GM23338 (cell line): ENCODE data around the gene MAP1S. TPM values are rescaled to one million over a fixed set of nuclear protein-coding genes. Genes with fewer than 3 reads are reported as not detected.

Source experiments
- ATAC-seq: fragments of 200-7000 bp; cut with Tn5 transposase; 3 replicates; pipeline ENCODE4 v1.9.1; 2020
- DNase-seq: peaks from one replicate; pipeline ENCODE4 v3.0.0-alpha.2; 2015; ENCODE audit warnings: low spot score
- H2AFZ ChIP-seq: fragments of 200-600 bp; sonication (generic); 2 replicates; pipeline ENCODE4 v1.8.0; 2016; ENCODE audit warnings: antibody characterized with exemption, mild to moderate bottlenecking, moderate library complexity
- H3F3A ChIP-seq: fragments of 200-600 bp; sonication (generic); replicated peaks from 2 replicates; pipeline ENCODE4 v1.8.0; 2017; ENCODE audit warnings: antibody characterized with exemption, mixed run types, low read depth
- H3K27ac ChIP-seq: fragments of 200-600 bp; sonication (generic); 2 replicates; pipeline ENCODE4 v1.6.1; 2016; ENCODE audit warnings: low read depth
- H3K27me3 ChIP-seq: fragments of 200-600 bp; sonication (generic); 2 replicates; pipeline ENCODE4 v1.8.0; 2016; ENCODE audit warnings: mild to moderate bottlenecking, mixed run types, moderate library complexity; ENCODE audit not compliant: insufficient read depth
- H3K36me3 ChIP-seq: fragments of 200-600 bp; sonication (generic); 2 replicates; pipeline ENCODE4 v1.8.0; 2016; ENCODE audit warnings: mild to moderate bottlenecking; ENCODE audit not compliant: insufficient read depth
- H3K4me1 ChIP-seq: fragments of 200-600 bp; sonication (generic); 2 replicates; pipeline ENCODE4 v1.8.0; 2016; ENCODE audit warnings: mild to moderate bottlenecking, moderate library complexity; ENCODE audit not compliant: insufficient read depth
- H3K4me2 ChIP-seq: fragments of 200-600 bp; sonication (generic); 2 replicates; pipeline ENCODE4 v1.7.1; 2017; ENCODE audit warnings: mixed run types
- H3K4me3 ChIP-seq: fragments of 200-600 bp; sonication (generic); 2 replicates; pipeline ENCODE4 v1.6.1; 2016; ENCODE audit warnings: mixed run types
- H3K79me2 ChIP-seq: fragments of 200-600 bp; sonication (generic); replicated peaks from 2 replicates; pipeline ENCODE4 v1.8.0; 2017; ENCODE audit warnings: mild to moderate bottlenecking; ENCODE audit not compliant: insufficient read depth
- H3K9me2 ChIP-seq: fragments of 200-600 bp; sonication (generic); 2 replicates; pipeline ENCODE4 v1.8.0; 2017; ENCODE audit not compliant: insufficient read depth
- H4K20me1 ChIP-seq: fragments of 200-600 bp; sonication (generic); replicated peaks from 2 replicates; pipeline ENCODE4 v1.8.0; 2017; ENCODE audit warnings: mild to moderate bottlenecking; ENCODE audit not compliant: insufficient read depth
- H3K27ac Mint-ChIP-seq: 2 replicates; pipeline ENCODE4 v1.8.0; 2020; ENCODE audit warnings: inconsistent platforms, mild to moderate bottlenecking, moderate library complexity, mixed read lengths
- H3K27me3 Mint-ChIP-seq: 3 replicates; pipeline ENCODE4 v1.8.0; 2022; ENCODE audit warnings: low read depth, mild to moderate bottlenecking, moderate library complexity, mixed read lengths, inconsistent platforms; ENCODE audit not compliant: insufficient read depth, poor library complexity
- H3K36me3 Mint-ChIP-seq: 3 replicates; pipeline ENCODE4 v1.8.0; 2021; ENCODE audit warnings: low read depth, mild to moderate bottlenecking, inconsistent platforms, moderate library complexity, mixed read lengths
- H3K4me1 Mint-ChIP-seq: 3 replicates; pipeline ENCODE4 v1.8.0; 2020; ENCODE audit warnings: mild to moderate bottlenecking, inconsistent platforms, mixed read lengths
- H3K4me3 Mint-ChIP-seq: 3 replicates; pipeline ENCODE4 v1.8.0; 2021; ENCODE audit warnings: moderate library complexity, mild to moderate bottlenecking, inconsistent platforms, mixed read lengths
- H3K9me3 Mint-ChIP-seq: 3 replicates; pipeline ENCODE4 v1.8.0; 2020; ENCODE audit warnings: moderate library complexity, mild to moderate bottlenecking, inconsistent platforms, mixed read lengths
- CREB1 ChIP-seq: fragments of 250-450 bp; sonication (Bioruptor Pico); IDR thresholded peaks from 2 replicates; pipeline ENCODE4 v1.5.0; 2020; ENCODE audit warnings: low read depth, mild to moderate bottlenecking, moderate library complexity
- ETS1 ChIP-seq: IDR thresholded peaks from 2 replicates; pipeline ENCODE4 v1.6.1; 2016; ENCODE audit warnings: antibody characterized with exemption
- EZH2 ChIP-seq: fragments of 200-600 bp; sonication (generic); IDR thresholded peaks from one replicate; pipeline ENCODE4 v1.8.0; 2017; ENCODE audit warnings: antibody characterized with exemption, mild to moderate bottlenecking, low read depth; ENCODE audit not compliant: unreplicated experiment
- EZH2phosphoT487 ChIP-seq: fragments of 200-600 bp; sonication (generic); IDR thresholded peaks from one replicate; pipeline ENCODE4 v1.8.1; 2018; ENCODE audit warnings: antibody characterized with exemption; ENCODE audit not compliant: unreplicated experiment
- JUNB ChIP-seq: IDR thresholded peaks from one replicate; pipeline ENCODE4 v1.6.1; 2016; ENCODE audit warnings: antibody characterized with exemption; ENCODE audit not compliant: unreplicated experiment
- NANOG ChIP-seq: IDR thresholded peaks from 2 replicates; pipeline ENCODE4 v1.6.1; 2016; ENCODE audit warnings: antibody characterized with exemption, borderline replicate concordance
- POLR2AphosphoS5 ChIP-seq: IDR thresholded peaks from 2 replicates; pipeline ENCODE4 v1.6.1; 2016; ENCODE audit warnings: antibody characterized with exemption, low read depth
- REST ChIP-seq: IDR thresholded peaks from one replicate; pipeline ENCODE4 v1.6.1; 2018; ENCODE audit warnings: antibody characterized with exemption; ENCODE audit not compliant: unreplicated experiment
- STAT1 ChIP-seq: IDR thresholded peaks from one replicate; pipeline ENCODE4 v1.6.1; 2016; ENCODE audit warnings: antibody characterized with exemption; ENCODE audit not compliant: unreplicated experiment
- ZNF114 ChIP-seq: fragments of 250-450 bp; sonication (Bioruptor Pico); IDR thresholded peaks from 2 replicates; pipeline ENCODE4 v1.5.0; 2020; ENCODE audit warnings: mild to moderate bottlenecking, moderate library complexity
- ZNF331 ChIP-seq: fragments of 250-450 bp; sonication (Bioruptor Pico); IDR thresholded peaks from 2 replicates; pipeline ENCODE4 v1.5.0; 2020; ENCODE audit warnings: low read depth, mild to moderate bottlenecking, moderate library complexity
- polyA plus RNA-seq: library from polyadenylated mRNA; unstranded; fragments of >200 nt; fragmentation: Nextera tagmentation; extraction: Ambion mirVana; gene quantifications from 2 replicates; pipeline ENCODE4 v1.2.1, GENCODE V29; 2016
- total RNA-seq: library from RNA; depleted of rRNA; stranded (reverse); fragments of >200 nt; shearing (Covaris generic); gene quantifications from 2 replicates; pipeline ENCODE4 v1.2.3, GENCODE V29; 2014

Gene MAP1S
- total and polyA plus RNA-seq, 2 experiments from 2014 or later: 102 to 104 TPM

GRCh38 chr19:17747205-17748098 is 28.2 kb downstream of the MAP1S start:
- H3K4me3 ChIP-seq: peak overlapping the region; percentile 77
- H3K36me3 ChIP-seq: no peaks in the 10 kb centered on the region
- H3K4me1 ChIP-seq: no peaks in the 10 kb centered on the region
- H3K9me2 ChIP-seq: no peaks in the 10 kb centered on the region
- Mint-ChIP-seq H3K36me3 (peaks cover 2% of the 10 kb centered on the region; the same call in 1 of the 3 replicates), H3K4me3 (peak overlapping the region; percentile 66), H3K27me3 (peaks cover 12% of the 10 kb centered on the region), H3K9me3 (peaks cover 3% of the 10 kb centered on the region; the same call in 2 of the 3 replicates), H3K4me1 (peaks cover 5% of the 10 kb centered on the region; the same call in 2 of the 3 replicates), H3K27ac (no peak overlapping the region; the same call in 1 of the 2 replicates)
- H3K27me3 ChIP-seq: no peaks in the 10 kb centered on the region
- DNase-seq: peak; percentile 99
- H3K79me2 ChIP-seq: no peaks in the 10 kb centered on the region
- H3K4me2 ChIP-seq: peak overlapping the region; percentile 86
- H3K27ac ChIP-seq: no peak overlapping the region
- no peak for TF ChIP-seq ETS1
- TF ChIP-seq STAT1: no peak
- TF ChIP-seq CREB1 (CRISPR knock-in tag): peak; percentile 60; the same call in 1 of the 2 replicates
- TF ChIP-seq ZNF331 (CRISPR knock-in tag): no peak
- no peak for TF ChIP-seq JUNB
- no peak for TF ChIP-seq NANOG
- TF ChIP-seq EZH2: no peak
- TF ChIP-seq POLR2AphosphoS5: peak; percentile 51; the same call in 1 of the 2 replicates
- TF ChIP-seq ZNF114 (CRISPR knock-in tag): no peak
- no peak for TF ChIP-seq EZH2phosphoT487
- peak; percentile 96 for ATAC-seq
- no peaks in the 10 kb centered on the region for H4K20me1 ChIP-seq
- H2AFZ ChIP-seq: peak overlapping the region; percentile 96; the same call in 1 of the 2 replicates
- H3F3A ChIP-seq: no peaks in the 10 kb centered on the region

GRCh38 chr19:17748884-17749638 is 29.8 kb downstream of the MAP1S start:
- no peaks in the 10 kb centered on the region for H3K9me3 Mint-ChIP-seq
- Histone ChIP-seq H3K27me3 (no peaks in the 10 kb centered on the region), H3K4me1 (no peaks in the 10 kb centered on the region), H3K36me3 (no peaks in the 10 kb centered on the region), H3K9me2 (no peaks in the 10 kb centered on the region), H4K20me1 (no peaks in the 10 kb centered on the region), H3K4me2 (no peak overlapping the region), H2AFZ (no peak overlapping the region), H3K79me2 (no peaks in the 10 kb centered on the region), H3K27ac (no peak overlapping the region), H3F3A (no peaks in the 10 kb centered on the region), H3K4me3 (no peak overlapping the region; the same call in 1 of the 2 replicates)
- H3K27me3 Mint-ChIP-seq: peaks cover 11% of the 10 kb centered on the region
- H3K27ac Mint-ChIP-seq: no peak overlapping the region
- peaks cover 5% of the 10 kb centered on the region for H3K4me1 Mint-ChIP-seq
- DNase-seq (no peak), ATAC-seq (no peak)
- peak overlapping the region; percentile 65 for H3K4me3 Mint-ChIP-seq
- H3K36me3 Mint-ChIP-seq: no peaks in the 10 kb centered on the region
- TF ChIP-seq REST (no peak), EZH2 (no peak), EZH2phosphoT487 (no peak), JUNB (no peak), POLR2AphosphoS5 (no peak), ZNF114 (CRISPR knock-in tag) (no peak)
